Measurements from ENCODE around the gene RCAN2.

The RCAN2 gene

DNA sequence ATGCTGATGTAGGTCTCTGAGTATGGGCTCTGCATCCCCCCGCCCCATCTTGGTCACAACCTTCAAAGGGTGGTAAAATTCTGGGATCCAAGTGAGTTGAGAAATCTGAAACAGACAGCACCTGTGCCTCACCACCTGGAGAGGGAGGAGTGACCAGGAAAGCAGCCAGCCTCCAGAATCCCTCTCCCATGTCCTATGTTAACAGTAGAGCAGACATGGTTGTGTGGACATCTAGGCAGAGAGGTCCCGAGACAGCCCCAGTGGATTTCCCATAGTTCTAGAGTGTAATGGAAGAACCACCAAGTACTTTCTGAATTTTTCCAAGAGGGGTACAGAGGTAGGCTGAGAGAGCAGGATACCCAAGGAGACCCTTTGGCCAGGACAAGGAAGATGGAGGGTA, 216.7 kb downstream of the RCAN2 start:
- Histone ChIP-seq H3K36me3 (ENCODE audit: control insufficient read depth, insufficient read depth, low read length) (no peaks in the 10 kb centered on the region), H3K4me2 (ENCODE audit: low read length) (no peak overlapping the region), H3K9me3 (ENCODE audit: control insufficient read depth, low read length) (no peaks in the 10 kb centered on the region), H3K27ac (no peak overlapping the region), H3K79me2 (no peaks in the 10 kb centered on the region), H2AFZ (no peak overlapping the region), H3K4me3 (ENCODE audit: low read depth, low read length) (no peak overlapping the region), H3K27me3 (ENCODE audit: control insufficient read depth, insufficient read depth, low read length) (no peaks in the 10 kb centered on the region), H3K4me1 (no peaks in the 10 kb centered on the region), H3K9ac (no peak overlapping the region)
- TF ChIP-seq, protein P1, sequence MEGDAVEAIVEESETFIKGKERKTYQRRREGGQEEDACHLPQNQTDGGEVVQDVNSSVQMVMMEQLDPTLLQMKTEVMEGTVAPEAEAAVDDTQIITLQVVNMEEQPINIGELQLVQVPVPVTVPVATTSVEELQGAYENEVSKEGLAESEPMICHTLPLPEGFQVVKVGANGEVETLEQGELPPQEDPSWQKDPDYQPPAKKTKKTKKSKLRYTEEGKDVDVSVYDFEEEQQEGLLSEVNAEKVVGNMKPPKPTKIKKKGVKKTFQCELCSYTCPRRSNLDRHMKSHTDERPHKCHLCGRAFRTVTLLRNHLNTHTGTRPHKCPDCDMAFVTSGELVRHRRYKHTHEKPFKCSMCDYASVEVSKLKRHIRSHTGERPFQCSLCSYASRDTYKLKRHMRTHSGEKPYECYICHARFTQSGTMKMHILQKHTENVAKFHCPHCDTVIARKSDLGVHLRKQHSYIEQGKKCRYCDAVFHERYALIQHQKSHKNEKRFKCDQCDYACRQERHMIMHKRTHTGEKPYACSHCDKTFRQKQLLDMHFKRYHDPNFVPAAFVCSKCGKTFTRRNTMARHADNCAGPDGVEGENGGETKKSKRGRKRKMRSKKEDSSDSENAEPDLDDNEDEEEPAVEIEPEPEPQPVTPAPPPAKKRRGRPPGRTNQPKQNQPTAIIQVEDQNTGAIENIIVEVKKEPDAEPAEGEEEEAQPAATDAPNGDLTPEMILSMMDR (IDR thresholded peaks at IDR 0.05), result no peak

DNA sequence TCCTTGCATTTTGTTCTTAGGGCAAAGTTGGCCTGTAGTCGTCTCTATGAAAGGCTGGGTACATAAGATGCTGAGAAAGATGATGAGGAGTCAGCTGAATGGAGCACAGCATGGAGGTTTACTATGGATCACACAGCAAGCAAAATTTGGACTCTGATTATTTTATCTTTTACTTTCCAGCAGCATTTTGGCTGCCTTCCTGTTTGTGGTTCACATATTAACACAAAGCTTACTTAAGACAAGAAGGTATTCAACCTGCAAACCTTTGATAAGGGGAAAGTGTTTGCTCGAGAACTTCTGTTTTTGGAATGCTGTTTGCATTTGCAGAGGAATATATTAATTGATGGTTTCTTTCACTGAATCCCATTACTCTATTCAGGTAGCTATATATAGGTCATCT, 217.3 kb downstream of the RCAN2 start:
- Histone ChIP-seq H3K4me3 (ENCODE audit: low read depth, low read length) (no peak overlapping the region), H3K27ac (no peak overlapping the region), H2AFZ (no peak overlapping the region), H3K36me3 (ENCODE audit: control insufficient read depth, insufficient read depth, low read length) (no peaks in the 10 kb centered on the region), H3K9ac (no peak overlapping the region), H3K4me1 (no peaks in the 10 kb centered on the region), H3K79me2 (no peaks in the 10 kb centered on the region), H3K4me2 (ENCODE audit: low read length) (no peak overlapping the region), H3K9me3 (ENCODE audit: control insufficient read depth, low read length) (no peaks in the 10 kb centered on the region), H3K27me3 (ENCODE audit: control insufficient read depth, insufficient read depth, low read length) (no peaks in the 10 kb centered on the region)
- TF ChIP-seq, protein P1 (IDR thresholded peaks at IDR 0.05), result no peak

DNA sequence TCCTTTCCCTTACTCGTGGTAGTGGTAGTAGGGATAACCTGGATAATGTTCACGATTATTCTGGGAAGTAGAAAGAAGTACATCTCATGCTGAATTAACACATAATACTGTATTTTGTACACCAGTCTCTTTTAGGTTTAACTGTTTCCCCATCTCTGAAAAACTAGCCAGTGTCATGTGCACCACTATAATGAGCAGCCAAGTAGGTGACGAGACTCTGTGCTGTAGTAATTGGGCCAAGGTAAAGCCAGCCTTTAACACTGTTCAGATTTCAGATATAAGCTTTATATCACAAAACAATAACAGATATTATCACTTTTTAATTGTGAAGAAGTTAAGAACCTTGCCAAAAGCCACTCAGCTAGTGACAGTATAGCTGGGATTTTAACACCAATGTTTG, 219.5 kb downstream of the RCAN2 start:
- no peak overlapping the region for H3K27ac ChIP-seq
- H3K79me2 ChIP-seq, result no peaks in the 10 kb centered on the region
- H3K9ac ChIP-seq, result no peak overlapping the region
- no peaks in the 10 kb centered on the region for H3K27me3 ChIP-seq (ENCODE audit: control insufficient read depth, insufficient read depth, low read length)
- H3K4me1 ChIP-seq, result no peaks in the 10 kb centered on the region
- no peak overlapping the region for H3K4me3 ChIP-seq (ENCODE audit: low read depth, low read length)
- H3K9me3 ChIP-seq (ENCODE audit: control insufficient read depth, low read length), result no peaks in the 10 kb centered on the region
- H3K36me3 ChIP-seq (ENCODE audit: control insufficient read depth, insufficient read depth, low read length), result no peaks in the 10 kb centered on the region
- H3K4me2 ChIP-seq (ENCODE audit: low read length), result no peak overlapping the region
- TF ChIP-seq, protein P1 (IDR thresholded peaks at IDR 0.05), result no peak
- no peak overlapping the region for H2AFZ ChIP-seq

DNA sequence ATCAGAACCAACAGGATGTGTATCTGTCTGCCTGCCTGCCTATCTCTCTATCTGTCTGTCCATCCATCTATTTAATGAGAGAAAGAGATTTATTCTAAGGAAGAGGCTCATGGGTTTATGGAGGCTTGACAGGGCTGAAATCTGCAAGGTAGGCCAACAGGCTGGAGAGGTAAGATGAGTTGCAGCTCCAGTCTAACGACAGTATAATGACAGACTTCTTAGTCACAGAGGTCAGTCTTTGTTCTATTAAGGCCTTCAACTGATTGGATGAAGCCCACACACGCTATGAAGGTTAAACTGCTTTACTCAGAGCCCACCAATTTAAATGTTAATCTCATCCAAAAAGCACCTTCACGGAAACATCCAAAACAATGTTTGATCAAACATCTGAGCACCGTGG, 220.1 kb downstream of the RCAN2 start:
- no peak overlapping the region for H3K4me3 ChIP-seq (ENCODE audit: low read depth, low read length)
- H3K27me3 ChIP-seq (ENCODE audit: control insufficient read depth, insufficient read depth, low read length), result no peaks in the 10 kb centered on the region

DNA sequence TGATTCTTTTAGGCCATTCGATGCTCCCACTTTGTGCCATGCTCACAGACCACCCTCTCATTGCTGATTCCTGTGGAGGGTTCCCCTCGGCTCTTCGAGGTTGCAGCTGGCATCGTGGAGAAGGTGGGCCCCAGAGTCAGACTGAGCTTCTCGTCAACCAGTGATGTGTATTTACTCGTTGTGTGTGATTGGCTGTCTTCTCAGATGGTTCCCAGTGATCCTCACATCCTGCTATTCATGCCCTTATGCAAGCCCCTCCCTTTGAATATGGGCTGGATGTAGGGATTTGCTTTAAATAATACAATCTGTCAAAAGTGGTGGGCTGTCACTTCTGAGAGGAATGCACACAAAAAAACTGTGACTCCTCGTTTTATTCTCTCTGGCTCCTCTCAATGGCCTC, 220.9 kb downstream of the RCAN2 start:
- Histone ChIP-seq H3K4me1 (no peaks in the 10 kb centered on the region), H2AFZ (no peak overlapping the region), H3K9ac (no peak overlapping the region), H3K27me3 (ENCODE audit: control insufficient read depth, insufficient read depth, low read length) (no peaks in the 10 kb centered on the region), H3K36me3 (ENCODE audit: control insufficient read depth, insufficient read depth, low read length) (no peaks in the 10 kb centered on the region), H3K4me2 (ENCODE audit: low read length) (no peak overlapping the region), H3K4me3 (ENCODE audit: low read depth, low read length) (no peak overlapping the region), H3K9me3 (ENCODE audit: control insufficient read depth, low read length) (no peaks in the 10 kb centered on the region), H3K27ac (no peak overlapping the region), H3K79me2 (no peaks in the 10 kb centered on the region)
- TF ChIP-seq, protein P1 (IDR thresholded peaks at IDR 0.05), result no peak

More for the DNA sequence above, 220.1 kb downstream of the RCAN2 start:
- TF ChIP-seq, protein P1 (IDR thresholded peaks at IDR 0.05), result no peak
- Histone ChIP-seq H3K27ac (no peak overlapping the region), H3K4me2 (ENCODE audit: low read length) (no peak overlapping the region), H3K9ac (no peak overlapping the region), H3K4me1 (no peaks in the 10 kb centered on the region), H2AFZ (no peak overlapping the region), H3K79me2 (no peaks in the 10 kb centered on the region), H3K9me3 (ENCODE audit: control insufficient read depth, low read length) (no peaks in the 10 kb centered on the region), H3K36me3 (ENCODE audit: control insufficient read depth, insufficient read depth, low read length) (no peaks in the 10 kb centered on the region)
